Thyroid gland (tissue), 4 donors: ENCODE data around the gene FMN1. TPM values are rescaled to one million over a fixed set of nuclear protein-coding genes. Genes with fewer than 3 reads are reported as not detected.

Experiments used
- DNase-seq, 2 donors: peaks; one replicate each; pipeline ENCODE4 v3.0.0-alpha.2; 2019
- H3K27ac ChIP-seq, 3 donors: fragments of 200-600 bp; sonication (generic); 1 replicate in 2 of 3; 2 replicates in 1 of 3; pipeline ENCODE4 v1.5.1; 2016 to 2019; ENCODE audit warnings: mild to moderate bottlenecking in 1 of 3, moderate library complexity in 1 of 3
- H3K27me3 ChIP-seq: fragments of 200-600 bp; sonication (generic); one replicate; pipeline ENCODE4 v1.5.1; 2019
- H3K36me3 ChIP-seq, 2 donors: fragments of 200-600 bp; sonication (generic); one replicate each; pipeline ENCODE4 v1.5.1; 2016 to 2019
- H3K4me1 ChIP-seq, 2 donors: fragments of 200-600 bp; sonication (generic); one replicate each; pipeline ENCODE4 v1.5.1; 2017 to 2019
- H3K4me3 ChIP-seq, 3 donors: fragments of 200-600 bp; sonication (generic); replicated peaks in 1 of 3; 1 replicate in 2 of 3; 2 replicates in 1 of 3; pipeline ENCODE4 v1.5.1; 2016; ENCODE audit warnings: mild to moderate bottlenecking in 1 of 3
- H3K9me3 ChIP-seq: fragments of 200-600 bp; sonication (generic); one replicate; pipeline ENCODE4 v1.5.1; 2017
- POLR2A ChIP-seq, 2 donors: fragments of 450-650 bp; IDR thresholded peaks; one replicate each; pipeline ENCODE4 v1.6.1; 2017; ENCODE audit warnings: antibody characterized with exemption in 2 of 2, mild to moderate bottlenecking in 2 of 2, moderate library complexity in 1 of 2
- WGBS, 2 donors: methylation state at CpG; one replicate each; pipeline ENCODE4 v1.1.5; 2017; 5-methylcytosine and 5-hydroxymethylcytosine counted together
- intact Hi-C: fragments of 100-400 bp; cut with DNase I; formaldehyde crosslinking; loops from one replicate; pipeline ENCODE4 v1.15.1; 2023
- total RNA-seq, 4 donors: library from RNA; depleted of rRNA; stranded (reverse); fragments of >200 nt; gene quantifications; one replicate each; pipeline ENCODE4 v1.2.3, GENCODE V29; 2016
- TF ChIP-seq, protein P1 (sequence below), 6 experiments: fragments of 200-600 bp in 3 of 6; fragments of 450-650 bp in 3 of 6; sonication (generic) in 3 of 6; IDR thresholded peaks; one replicate each; pipeline ENCODE4 v1.5.1; 2016 to 2019; ENCODE audit warnings: antibody characterized with exemption in 6 of 6, mild to moderate bottlenecking in 2 of 6, inconsistent platforms in 1 of 6, moderate library complexity in 1 of 6

The FMN1 gene
- total RNA-seq, 4 donors from 2014 or later, result 13.8 to 28.3 (median 22.5) TPM

DNA sequence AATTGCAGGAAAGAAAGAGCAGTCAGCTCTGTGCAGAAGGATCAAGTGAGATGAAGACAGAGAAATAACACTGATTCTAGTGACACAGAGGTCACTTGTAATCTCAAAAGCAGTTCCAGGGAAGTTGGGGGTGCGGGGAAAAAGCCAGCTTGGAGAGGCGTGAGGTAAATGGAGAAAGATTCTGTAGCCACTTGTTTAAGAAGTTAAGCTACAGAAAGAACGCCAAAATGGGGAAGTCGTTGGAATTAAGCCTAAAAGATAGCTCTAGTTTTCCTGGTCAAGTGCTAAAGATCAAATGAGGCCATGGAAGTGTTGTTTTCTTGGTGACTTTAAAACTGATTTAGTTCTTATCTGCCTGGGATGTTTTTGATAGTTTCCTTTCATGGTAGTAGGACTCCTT, 324.7 kb downstream of the FMN1 start:
- DNase-seq, result no peak
- TF ChIP-seq, protein P1, sequence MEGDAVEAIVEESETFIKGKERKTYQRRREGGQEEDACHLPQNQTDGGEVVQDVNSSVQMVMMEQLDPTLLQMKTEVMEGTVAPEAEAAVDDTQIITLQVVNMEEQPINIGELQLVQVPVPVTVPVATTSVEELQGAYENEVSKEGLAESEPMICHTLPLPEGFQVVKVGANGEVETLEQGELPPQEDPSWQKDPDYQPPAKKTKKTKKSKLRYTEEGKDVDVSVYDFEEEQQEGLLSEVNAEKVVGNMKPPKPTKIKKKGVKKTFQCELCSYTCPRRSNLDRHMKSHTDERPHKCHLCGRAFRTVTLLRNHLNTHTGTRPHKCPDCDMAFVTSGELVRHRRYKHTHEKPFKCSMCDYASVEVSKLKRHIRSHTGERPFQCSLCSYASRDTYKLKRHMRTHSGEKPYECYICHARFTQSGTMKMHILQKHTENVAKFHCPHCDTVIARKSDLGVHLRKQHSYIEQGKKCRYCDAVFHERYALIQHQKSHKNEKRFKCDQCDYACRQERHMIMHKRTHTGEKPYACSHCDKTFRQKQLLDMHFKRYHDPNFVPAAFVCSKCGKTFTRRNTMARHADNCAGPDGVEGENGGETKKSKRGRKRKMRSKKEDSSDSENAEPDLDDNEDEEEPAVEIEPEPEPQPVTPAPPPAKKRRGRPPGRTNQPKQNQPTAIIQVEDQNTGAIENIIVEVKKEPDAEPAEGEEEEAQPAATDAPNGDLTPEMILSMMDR (IDR thresholded peaks at IDR 0.05), result no peak
- no peak for TF ChIP-seq POLR2A (IDR thresholded peaks at IDR 0.05)
- H3K27me3 ChIP-seq, result no peaks in the 10 kb centered on the region
- H3K27ac ChIP-seq, result no peak overlapping the region
- WGBS, 2 donors, result 67 to 71% methylated on average over 4 of the region's 4 CpGs
- no peaks in the 10 kb centered on the region for H3K36me3 ChIP-seq
- H3K9me3 ChIP-seq, result no peaks in the 10 kb centered on the region
- H3K4me3 ChIP-seq, result no peak overlapping the region
- intact Hi-C loops, result no loop called here
- no peaks in the 10 kb centered on the region for H3K4me1 ChIP-seq

DNA sequence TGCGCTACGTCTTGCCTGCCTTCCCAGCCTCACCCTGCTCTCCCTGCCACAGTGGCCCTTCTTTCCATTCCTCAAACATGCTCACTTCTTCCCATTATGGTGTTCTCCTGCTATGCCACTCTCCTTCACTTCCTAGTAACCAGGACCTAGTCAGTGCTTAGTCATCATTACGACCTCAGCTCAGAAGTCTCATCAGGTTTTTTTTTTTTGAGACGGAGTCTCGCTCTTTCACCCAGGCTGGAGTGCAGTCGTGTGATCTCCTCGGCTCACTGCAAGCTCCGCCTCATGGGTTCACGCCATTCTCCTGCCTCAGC, 327.2 kb downstream of the FMN1 start:
- no peak for DNase-seq
- H3K9me3 ChIP-seq, result no peaks in the 10 kb centered on the region
- H3K4me1 ChIP-seq, result no peaks in the 10 kb centered on the region
- intact Hi-C loops, result no loop called here
- no peaks in the 10 kb centered on the region for H3K27me3 ChIP-seq
- TF ChIP-seq, protein P1 (IDR thresholded peaks at IDR 0.05), result no peak
- TF ChIP-seq POLR2A (IDR thresholded peaks at IDR 0.05), result no peak
- no peaks in the 10 kb centered on the region for H3K36me3 ChIP-seq
- no peak overlapping the region for H3K27ac ChIP-seq
- H3K4me3 ChIP-seq, result no peak overlapping the region
- 92 to 93% methylated on average over 9 of the region's 9 CpGs for WGBS, 2 donors

DNA sequence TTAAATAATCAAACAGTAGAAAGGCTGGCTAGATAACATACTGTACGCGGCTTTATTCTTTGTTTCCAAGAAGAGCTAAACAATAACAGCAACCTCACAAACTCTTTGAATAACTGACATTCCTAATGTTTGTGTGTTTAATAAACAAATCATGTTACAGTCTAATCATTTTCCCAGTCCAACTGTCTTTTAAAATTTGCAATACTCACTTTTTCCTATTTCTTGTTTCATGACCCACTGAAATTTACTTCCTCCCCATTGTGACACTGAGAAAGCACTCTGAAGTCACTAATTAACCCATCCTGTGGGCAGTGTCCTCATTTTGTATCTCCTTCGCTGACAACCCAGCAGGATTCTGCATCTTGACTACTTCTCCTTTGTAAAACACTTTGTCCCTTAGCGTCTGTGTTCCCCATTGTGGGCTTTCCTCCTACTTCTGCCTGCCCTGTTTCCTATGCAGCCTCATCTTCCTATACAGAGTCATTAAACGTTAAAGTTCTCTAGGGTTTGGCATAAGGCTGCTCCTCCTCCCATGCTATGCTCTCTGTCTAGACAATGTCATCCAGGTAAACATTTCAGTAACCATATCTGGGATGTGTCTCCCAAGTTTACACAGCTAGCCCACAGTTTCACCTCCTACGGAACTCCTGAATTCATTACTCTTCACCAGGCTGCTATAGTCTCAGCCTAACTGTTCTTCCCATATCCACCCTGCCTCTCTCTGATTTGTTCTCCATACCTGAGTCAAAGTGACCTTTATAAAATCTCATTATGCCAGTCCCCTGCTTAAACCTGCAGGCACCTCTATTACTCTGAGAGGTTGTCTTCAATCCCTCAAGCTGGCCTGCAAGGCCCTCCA, 327.8 kb downstream of the FMN1 start:
- 79 to 82% methylated on average over 6 of the region's 6 CpGs for WGBS, 2 donors
- Histone ChIP-seq H3K9me3 (no peaks in the 10 kb centered on the region), H3K36me3 (no peaks in the 10 kb centered on the region), H3K27me3 (no peaks in the 10 kb centered on the region), H3K4me3 (no peak overlapping the region), H3K27ac (no peak overlapping the region), H3K4me1 (no peaks in the 10 kb centered on the region)
- intact Hi-C loops, result no loop called here
- no peak for TF ChIP-seq POLR2A (IDR thresholded peaks at IDR 0.05)
- TF ChIP-seq, protein P1 (IDR thresholded peaks at IDR 0.05), result no peak
- no peak for DNase-seq

DNA sequence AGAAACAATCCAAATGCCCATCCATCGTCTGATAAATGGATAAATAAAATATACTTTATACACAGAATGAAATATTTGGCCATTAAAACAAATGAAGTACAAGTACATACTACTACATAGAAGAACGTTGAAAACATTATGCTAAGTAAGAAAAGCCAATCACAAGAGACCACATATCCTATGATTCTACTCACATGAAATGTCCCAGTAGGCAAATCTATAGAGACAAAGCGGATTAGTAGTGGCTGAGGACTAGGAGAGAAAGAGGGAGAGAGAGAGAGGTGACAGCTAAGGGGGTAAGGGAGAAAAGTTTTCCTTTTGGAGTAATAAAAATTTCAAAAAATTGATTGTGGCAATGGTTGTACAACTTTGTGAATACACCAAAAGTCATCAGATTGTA, 329.7 kb downstream of the FMN1 start:
- Histone ChIP-seq H3K27me3 (no peaks in the 10 kb centered on the region), H3K4me3 (no peak overlapping the region), H3K27ac (no peak overlapping the region), H3K36me3 (no peaks in the 10 kb centered on the region), H3K9me3 (no peaks in the 10 kb centered on the region), H3K4me1 (no peaks in the 10 kb centered on the region)
- 92 to 93% methylated on average over 3 of the region's 3 CpGs for WGBS, 2 donors
- intact Hi-C loops, result no loop called here
- no peak for DNase-seq
- TF ChIP-seq POLR2A (IDR thresholded peaks at IDR 0.05), result no peak
- TF ChIP-seq, protein P1 (IDR thresholded peaks at IDR 0.05), result no peak

DNA sequence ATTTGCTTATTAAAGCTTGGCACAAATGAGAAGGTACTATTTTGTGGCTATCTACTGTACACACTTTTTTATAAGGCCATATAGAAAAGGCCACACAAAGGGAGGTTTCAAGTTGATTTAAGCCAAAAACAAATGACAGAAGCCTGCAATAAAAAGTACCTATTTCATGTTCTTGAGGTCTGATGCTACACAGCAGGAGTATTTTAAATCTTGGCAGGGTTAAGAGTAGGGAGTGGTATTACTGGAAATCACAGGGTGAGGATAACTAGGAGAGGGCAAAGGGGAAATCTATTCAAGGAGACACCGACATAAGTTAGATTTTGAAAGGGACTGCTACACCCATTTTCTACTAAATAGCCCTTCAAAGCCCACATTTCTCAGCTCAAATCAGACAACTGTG, 330.5 kb downstream of the FMN1 start:
- no peak overlapping the region for H3K4me3 ChIP-seq
- DNase-seq, result no peak
- intact Hi-C loops, result no loop called here
- H3K27ac ChIP-seq, result no peak overlapping the region
- H3K27me3 ChIP-seq, result no peaks in the 10 kb centered on the region
- H3K9me3 ChIP-seq, result no peaks in the 10 kb centered on the region
- H3K36me3 ChIP-seq, result no peaks in the 10 kb centered on the region
- H3K4me1 ChIP-seq, result no peaks in the 10 kb centered on the region
- TF ChIP-seq POLR2A (IDR thresholded peaks at IDR 0.05), result no peak
- TF ChIP-seq, protein P1 (IDR thresholded peaks at IDR 0.05), result no peak
- WGBS, 2 donors, result 81 to 87% methylated on average over 1 of the region's 1 CpG
